HEK293T (cell line): Measurements from ENCODE around the gene GDPD5.

ENCODE experiments used
- CTBP1 ChIP-seq: fragments of 450-650 bp; IDR thresholded peaks from 2 replicates; pipeline ENCODE4 v1.6.1; 2016; ENCODE audit warnings: borderline replicate concordance
- FOXA1 ChIP-seq: fragments of 450-650 bp; IDR thresholded peaks from 2 replicates; pipeline ENCODE4 v1.6.1; 2016; ENCODE audit warnings: mild to moderate bottlenecking
- FOXK2 ChIP-seq: fragments of 450-650 bp; IDR thresholded peaks from 2 replicates; pipeline ENCODE4 v1.6.1; 2016; ENCODE audit warnings: mild to moderate bottlenecking
- NFRKB ChIP-seq: fragments of 450-650 bp; IDR thresholded peaks from 2 replicates; pipeline ENCODE4 v1.6.1; 2016; ENCODE audit warnings: mild to moderate bottlenecking, moderate library complexity
- SP1 ChIP-seq: fragments of 450-650 bp; IDR thresholded peaks from 2 replicates; pipeline ENCODE4 v1.6.1; 2017

DNA sequence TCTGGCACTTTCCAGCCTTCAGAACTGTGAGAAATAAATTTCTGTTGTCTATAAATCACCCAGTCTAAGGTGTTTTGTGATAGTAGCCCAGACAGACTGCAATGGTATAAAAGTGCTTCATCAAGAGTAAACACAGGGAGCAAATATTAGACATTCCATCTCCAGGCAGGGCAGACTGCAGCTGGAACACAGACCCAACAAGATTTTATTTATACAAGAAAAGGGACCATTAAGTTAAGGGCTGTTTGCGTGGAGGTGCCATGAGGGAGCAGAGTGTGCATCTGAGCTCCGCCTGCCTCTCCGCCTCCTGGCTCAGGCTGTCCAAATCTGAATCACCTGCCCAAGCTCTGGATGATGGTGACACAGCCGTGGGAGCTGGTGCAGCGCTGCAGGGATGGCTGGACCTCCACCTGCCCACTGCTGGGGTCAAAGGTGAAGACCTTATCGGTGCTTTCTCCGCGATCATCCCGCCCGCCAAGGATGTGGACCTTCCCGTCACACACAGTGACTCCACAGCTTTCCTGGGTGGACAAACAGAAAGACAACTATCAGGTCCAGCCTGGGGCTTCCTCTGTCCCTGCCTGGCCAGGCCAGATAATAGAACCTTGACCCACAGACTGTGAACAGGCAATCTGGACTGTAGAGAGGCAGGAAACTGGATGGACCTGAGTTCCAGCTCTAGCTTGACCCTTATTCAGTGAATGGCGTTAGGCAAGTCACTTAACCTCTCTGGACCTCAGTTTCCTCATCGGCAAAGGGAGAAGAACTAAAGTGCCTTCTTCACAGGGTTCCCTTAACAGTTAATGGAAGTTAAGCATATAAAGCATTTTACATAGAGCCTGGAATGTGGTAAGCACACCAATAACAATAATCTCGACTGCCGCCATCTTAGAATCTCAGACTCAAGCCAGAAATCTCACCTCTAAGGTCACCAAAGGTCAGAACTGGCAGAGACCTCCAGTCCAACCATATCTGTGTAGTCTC lies 103.2 kb downstream of the GDPD5 start:
- TF ChIP-seq FOXA1, result no peak
- TF ChIP-seq NFRKB, result no peak
- TF ChIP-seq CTBP1, result no peak
- no peak for TF ChIP-seq FOXK2
- no peak for TF ChIP-seq SP1
